ENCODE measurements around the gene LAMP2.

LAMP2 gene

GRCh38 chrX:120453985-120454384 is 15.1 kb downstream of the LAMP2 start:
- no peak for DNase-seq

GRCh38 chrX:120452131-120452530 is 17.0 kb downstream of the LAMP2 start:
- DNase-seq: no peak

GRCh38 chrX:120450163-120450562 is 18.9 kb downstream of the LAMP2 start:
- no peak for DNase-seq

GRCh38 chrX:120446498-120446897 is 22.6 kb downstream of the LAMP2 start:
- DNase-seq: no peak

GRCh38 chrX:120439921-120440320 is 29.2 kb downstream of the LAMP2 start:
- no peak for DNase-seq

- no peak for DNase-seq
Measured at GRCh38 chrX:120429776-120430540, 39.1 kb downstream of the LAMP2 start.

GRCh38 chrX:120428309-120428708 is 40.8 kb downstream of the LAMP2 start:
- DNase-seq: no peak

- no peak for DNase-seq
Measured at GRCh38 chrX:120426599-120426998, 42.5 kb downstream of the LAMP2 start.

GRCh38 chrX:120419463-120419862 is 49.6 kb downstream of the LAMP2 start:
- DNase-seq: no peak

GRCh38 chrX:120408168-120408567 is 60.9 kb downstream of the LAMP2 start:
- no peak for DNase-seq

- DNase-seq: no peak
Measured at GRCh38 chrX:120406638-120407037, 62.5 kb downstream of the LAMP2 start.

- DNase-seq: no peak
Measured at GRCh38 chrX:120402369-120402768, 66.7 kb downstream of the LAMP2 start.

GRCh38 chrX:120401301-120401700 is 67.8 kb downstream of the LAMP2 start:
- DNase-seq: no peak

- peak in 1 of 2 experiments; percentile 6 for DNase-seq
Measured at GRCh38 chrX:120380699-120381098, 88.4 kb downstream of the LAMP2 start.

GRCh38 chrX:120379937-120380681 is 89.0 kb downstream of the LAMP2 start:
- no peak for DNase-seq

GRCh38 chrX:120378570-120378969 is 90.5 kb downstream of the LAMP2 start:
- DNase-seq: no peak
